HG02981 (cell line): ENCODE data around the gene SPACA6.

Experiments
- ATAC-seq: cut with Tn5 transposase; IDR thresholded peaks from one replicate; pipeline ENCODE4 v1.9.1; 2021; ENCODE audit warnings: mild to moderate bottlenecking, moderate library complexity; ENCODE audit not compliant: unreplicated experiment

SPACA6 gene

DNA sequence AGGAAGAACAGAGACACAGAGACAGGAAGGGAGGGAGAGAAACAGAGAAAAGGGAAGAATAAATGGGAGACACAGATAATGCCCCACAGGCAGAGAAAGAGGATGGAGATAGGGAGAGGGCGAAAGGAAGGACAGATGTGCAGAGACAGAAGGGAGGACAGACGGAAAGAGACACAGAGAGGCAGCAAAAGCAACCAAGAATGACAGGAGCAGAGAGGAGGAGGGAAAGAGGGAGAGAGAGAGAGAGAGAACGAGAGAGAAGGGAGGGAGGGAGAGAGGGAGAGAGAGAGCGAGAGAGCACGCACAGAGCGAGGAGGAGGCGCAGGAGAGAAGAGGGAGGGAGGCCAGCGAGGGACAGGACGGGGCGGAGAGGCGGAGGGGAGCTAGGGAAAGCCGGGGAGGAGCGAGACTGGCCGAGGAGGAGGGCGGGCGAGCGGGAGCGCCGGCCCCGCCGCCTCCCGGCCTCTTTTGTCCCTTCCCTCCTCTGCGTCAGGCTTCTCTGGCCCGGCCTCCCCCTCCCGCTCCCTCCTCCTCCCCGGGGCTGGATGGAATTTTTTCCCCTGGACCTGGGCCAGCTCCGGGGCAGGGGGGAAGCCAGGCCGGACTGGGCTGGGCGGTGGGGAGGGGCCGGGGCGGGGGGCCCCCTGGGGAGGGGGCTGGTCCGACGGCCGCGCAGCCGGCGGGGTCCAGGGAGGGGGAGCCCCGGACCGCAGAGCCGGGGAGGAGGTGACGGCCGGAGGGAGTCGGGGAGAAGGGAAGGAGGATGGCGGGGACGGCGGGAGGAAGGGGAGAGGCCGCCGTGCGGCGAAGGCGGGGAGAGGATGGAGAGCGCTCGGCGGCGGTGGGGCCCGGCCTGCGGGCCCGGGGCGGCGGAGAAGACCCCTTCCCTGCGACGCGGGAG lies 4.2 kb upstream of the SPACA6 start:
- no peak for ATAC-seq

DNA sequence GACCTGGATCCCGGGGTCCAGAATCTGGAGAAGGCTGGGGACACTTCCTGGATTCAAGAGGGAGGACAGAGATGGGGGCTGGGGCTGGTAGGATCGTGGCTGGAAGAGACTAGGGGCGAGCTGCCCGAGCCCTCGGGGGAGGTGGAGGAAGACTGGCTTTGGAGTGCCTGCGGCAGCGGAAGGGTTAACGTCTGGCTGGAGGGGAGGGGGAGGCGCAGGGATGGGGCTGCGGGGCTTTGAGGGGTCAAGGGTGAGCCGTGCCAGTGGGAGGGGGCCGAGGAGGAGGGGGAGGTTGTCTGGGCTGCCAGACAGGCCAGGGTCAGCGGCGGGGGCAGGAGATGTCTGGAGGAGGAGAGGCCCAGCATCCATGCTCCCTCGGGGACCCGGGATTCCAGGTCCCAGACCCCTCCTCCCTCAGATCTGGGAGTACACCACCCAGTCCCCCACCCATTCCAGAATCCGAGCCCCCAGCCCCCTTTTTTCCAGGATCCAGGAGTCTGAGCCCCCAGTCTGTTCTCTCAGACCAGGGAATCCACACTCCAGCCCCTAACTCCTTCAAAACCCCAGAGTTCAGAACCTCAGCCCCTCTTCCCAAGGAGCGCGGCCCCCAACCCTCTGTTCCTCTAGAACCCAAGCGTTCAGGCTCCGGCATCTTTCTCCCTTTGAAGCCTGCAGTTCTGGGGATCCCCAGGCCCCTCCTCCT lies 3.2 kb upstream of the SPACA6 start:
- ATAC-seq, result no peak

DNA sequence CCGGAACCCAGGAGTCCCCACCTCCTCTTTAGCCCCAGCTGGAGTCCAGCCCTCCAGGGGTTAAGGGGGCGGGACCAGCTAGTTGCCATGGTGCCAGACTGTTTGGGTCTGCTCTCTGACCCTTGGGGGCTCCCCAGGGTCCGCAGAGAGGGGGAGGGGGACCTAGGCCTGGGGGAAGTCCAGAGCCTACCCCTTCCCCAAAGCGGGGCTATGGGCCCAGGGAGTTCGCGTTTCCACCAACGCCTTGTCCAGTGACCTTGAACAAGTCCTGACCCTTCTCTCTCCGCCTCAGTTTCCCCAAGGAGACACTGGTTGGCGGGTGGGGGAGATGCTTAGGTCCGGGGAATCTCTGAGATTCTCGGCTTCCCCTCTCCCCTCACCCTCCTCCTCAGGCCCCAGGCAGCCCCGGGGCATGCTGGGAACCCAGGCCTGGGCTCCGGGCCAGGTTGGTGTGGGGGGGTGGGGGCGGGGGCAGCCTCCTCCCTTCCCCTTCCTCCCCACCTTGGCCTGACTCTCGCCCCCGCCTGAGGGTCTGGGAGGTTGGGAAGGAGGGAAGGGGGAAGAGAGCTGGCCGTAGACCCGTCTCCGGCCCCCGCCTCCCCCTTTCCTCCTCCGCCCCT lies 2.6 kb upstream of the SPACA6 start:
- ATAC-seq, result no peak

DNA sequence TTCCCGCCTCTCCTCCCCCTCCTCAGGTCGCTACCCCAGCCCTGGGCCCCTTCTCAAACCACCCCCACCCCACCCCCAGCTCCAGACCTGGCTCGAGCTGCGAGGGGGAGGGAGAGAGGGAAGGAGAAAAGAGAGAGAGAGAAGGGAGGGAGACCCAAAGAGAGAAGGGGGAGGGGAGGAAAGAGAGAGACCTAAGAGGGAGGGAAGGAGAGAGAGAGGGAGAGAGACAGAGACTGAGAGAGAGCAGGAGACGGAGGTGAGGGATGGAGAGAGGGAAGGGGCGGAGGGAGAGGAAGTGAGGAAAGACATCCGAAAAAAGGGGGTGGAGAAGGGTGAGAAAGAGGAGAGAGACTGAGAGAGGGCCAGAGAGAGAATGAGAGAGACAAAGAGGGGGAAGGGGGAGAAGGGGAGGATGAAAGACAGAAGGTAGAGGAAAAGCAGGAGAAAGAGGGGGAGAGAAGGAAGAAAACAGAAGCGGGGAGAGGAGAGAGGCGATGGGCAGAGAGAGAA lies 2.0 kb upstream of the SPACA6 start:
- ATAC-seq, result no peak

DNA sequence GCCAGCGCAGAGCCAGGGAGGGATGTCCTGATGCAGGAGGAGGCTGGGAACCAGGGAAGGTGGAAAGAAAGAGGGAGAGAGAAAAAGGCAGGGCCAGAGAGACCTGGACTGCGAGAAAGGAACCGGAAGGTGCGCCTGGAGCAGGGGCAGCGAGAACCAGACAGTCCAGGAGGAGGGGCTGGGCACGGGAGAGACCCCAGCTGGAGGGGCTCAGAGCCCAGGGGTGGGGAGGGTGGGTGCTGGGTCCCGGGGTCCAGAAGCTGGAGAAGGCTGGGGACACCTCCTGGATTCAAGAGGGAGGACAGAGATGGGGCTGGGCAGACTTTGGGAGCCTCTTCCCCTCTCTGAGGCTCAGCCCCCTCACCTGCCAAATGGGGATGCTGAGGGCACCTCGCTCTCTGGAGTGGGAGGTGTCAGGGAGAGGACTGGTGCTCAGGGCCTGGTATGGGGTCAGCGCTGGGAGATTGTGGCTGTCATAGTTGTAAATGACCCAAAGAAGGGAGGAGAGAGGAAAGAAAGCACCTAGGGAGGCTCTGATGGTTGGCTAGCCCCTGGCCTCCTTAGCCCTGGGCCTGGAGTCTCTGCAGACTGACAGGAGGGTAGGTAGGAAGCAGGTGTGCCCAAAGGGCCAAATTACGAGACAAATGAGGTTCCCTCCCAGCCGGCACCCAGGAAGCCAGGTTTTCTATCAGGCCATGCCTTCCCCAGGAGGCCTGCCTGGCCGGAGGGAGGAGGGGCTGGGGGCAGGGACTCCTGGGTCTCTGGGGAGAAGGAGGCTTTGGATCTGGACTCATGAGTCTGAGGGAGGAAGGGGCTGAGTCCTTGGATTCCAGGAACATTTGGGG lies 1.3 kb upstream of the SPACA6 start:
- ATAC-seq, result no peak

DNA sequence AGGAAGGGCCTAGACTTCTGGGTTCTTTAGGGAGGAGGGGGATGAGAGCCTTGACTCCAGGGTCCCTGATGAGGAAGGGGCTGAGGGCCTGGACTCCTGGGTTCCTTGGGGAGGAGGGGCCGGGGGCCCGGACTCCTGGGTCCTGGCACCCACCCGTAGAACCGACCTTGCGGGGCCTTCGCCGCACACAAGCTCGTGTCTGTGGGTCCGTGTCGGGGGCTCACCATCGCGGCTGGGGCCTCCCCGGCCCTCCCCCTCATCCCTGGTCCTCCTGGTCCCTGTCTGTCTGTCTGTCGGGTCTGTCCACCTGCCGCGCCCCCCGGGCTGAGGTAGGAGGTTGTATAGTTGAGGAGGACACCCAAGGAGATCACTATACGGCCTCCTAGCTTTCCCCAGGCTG lies 662 bp upstream of the SPACA6 start:
- no peak for ATAC-seq

DNA sequence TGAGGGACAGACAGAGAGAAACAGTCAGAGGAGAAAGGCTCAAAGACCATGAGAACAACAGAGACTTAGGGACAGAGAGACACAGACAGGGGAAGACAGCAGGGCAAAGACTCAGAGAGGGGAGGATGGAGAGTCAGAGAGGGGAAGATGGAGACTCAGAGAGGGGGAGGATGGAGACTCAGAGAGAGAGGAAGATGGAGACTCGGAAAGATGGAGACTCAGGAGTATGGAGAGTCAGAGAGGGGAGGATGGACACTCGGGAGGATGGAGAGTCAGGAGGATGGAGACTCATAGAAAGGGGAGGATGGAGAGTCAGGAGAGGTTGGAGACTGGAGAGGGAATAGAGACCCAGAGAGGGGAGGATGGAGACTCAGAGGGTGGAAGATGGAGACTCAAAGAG lies 689 bp downstream of the SPACA6 start:
- ATAC-seq, result no peak

DNA sequence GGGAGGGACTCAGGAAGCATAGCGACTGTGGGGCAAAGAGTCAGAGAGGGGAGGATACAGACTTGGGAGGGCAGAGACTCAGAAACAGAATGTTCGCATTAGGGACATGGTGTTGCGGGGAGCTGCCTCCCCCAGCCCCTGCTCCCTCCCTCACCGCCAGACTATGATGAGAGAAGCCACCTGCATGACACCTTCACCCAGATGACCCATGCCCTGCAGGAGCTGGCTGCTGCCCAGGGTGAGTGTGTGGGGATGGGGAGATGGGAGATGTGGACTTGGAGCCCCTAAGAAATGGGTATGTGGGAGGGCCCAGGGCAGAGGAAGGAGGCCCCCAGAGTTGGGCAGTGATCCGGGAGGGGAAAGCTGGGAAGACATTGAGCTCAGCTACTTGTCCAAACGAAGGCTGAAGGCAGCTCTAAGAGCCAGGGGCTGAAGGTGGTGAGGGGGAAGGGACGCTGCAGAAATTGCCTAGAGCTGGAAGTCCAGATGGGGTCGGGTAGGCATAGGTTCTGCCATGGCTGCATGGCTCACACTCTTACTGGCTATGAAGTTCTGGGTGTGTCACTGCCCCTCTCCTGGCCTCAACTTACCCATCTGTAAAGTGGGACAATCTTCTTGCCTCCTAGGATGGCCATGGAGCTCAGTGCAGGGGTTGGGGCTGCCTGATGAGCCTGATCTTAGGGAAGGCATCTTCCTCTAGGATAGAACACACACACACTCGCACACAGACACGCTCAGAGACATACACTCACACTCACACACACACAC lies 1.4 kb downstream of the SPACA6 start:
- ATAC-seq, result no peak

DNA sequence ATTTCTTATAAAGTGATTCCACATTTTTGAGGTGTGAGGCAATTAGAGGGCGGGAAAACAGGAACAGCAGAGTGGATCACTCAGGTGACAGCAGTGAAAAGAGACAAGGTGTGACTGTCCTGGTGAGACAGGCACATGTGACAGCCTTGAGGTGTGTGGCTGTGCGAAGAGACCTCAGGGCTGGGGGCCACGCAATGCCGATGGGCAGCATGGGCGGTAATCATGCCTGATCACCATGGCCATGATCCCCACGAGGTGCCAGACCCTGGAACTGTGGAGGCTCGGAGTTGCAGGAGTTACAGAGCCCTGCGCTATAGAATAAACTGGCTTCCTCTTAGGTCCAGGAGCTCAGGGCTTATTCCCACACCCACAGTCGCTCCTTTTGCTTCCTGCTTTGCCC lies 2.0 kb downstream of the SPACA6 start:
- no peak for ATAC-seq

DNA sequence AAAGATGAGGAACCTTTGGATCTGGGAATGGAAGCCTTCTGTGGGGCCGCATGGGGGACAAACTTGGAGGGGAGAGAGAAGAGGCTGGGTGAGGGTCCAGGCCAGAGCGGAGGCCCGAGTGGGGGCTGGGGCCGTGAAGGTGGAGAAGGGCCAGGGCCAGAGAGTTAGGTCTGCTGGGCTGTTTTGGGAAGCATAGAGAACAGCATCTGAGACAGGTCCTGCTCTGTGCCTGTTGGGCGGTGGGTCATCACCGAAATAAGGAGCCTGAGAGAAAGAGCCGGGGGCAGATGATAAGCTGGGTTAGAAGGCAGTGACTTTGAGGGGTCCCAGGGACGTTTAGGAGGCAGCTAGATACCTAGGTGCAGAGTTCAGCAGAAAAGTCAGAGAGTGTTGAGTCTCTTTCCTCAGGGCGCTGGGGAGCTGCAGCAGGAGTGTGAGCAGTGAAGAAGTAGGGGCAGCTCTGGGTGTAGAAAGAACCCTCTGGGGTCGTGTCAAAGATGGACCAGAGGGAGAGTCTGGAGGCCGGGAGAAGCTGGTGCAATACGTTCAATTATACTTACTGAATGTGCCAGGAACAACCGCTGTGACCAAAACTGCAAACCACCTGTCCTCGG lies 2.7 kb downstream of the SPACA6 start:
- no peak for ATAC-seq

DNA sequence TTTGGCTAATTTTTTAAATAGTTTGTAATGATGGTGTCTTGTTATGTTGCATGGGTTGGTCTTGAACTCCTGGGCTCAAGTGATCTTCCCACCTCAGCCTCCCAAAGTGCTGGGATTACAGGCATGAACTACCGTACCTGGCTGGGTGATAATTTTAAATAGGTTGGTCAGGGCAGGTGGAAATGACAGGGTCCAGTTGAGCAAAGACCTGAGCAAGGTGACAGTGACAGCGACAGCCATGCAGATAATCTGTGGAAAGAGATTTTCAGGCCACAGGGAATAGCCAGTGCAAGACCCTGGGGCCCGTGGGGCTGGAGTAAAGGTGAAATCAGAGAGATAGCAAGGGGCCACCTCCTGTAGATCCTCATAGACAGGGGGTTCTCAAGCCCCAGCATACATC lies 3.5 kb downstream of the SPACA6 start:
- ATAC-seq, result no peak

DNA sequence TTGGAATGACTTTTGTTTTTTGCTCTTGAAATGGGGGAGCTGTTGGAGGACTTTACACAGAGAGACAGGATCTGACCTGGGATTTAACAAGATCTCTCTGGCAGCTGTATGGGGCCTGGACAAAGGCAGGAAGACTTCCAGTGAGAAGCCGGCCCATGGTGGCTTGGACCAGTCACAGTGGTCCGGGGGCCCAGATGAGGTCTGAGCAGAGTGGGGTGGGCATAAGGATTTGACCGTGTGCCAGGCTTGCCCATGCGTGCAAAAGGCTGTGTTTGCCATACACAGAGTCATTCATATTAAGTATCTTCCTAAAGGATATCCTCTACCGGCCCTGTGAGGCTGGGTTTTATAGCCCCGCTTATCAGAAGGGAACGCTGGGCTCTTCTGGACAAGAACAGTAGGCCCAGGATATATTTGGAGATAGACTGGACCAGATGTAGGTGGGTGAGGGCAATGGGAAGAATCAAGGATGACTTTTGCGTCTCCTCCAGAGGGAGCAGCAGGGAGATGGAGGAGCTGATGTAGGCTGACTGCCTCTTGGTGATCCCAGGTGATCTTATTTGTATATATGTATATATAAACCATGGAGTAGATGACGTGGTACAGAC lies 4.1 kb downstream of the SPACA6 start:
- no peak for ATAC-seq

DNA sequence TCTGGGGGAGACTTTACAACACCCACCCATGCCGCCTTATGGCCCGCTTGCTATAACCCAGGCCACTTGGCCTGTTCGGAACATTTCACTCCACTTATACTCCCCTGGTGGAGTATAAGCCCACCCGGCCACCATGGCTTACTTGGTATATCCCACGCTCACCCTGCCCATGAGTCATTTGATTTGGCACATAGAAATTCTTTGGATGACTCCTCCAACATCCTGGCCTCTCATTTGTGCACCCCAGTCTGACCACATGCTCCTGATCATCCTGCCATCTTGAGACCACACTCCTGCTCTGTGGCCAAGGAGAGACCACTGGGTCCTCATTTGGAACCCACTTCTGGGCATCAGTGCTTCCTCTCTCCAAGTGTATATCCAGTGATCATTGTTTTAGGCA lies 5.2 kb downstream of the SPACA6 start:
- no peak for ATAC-seq

DNA sequence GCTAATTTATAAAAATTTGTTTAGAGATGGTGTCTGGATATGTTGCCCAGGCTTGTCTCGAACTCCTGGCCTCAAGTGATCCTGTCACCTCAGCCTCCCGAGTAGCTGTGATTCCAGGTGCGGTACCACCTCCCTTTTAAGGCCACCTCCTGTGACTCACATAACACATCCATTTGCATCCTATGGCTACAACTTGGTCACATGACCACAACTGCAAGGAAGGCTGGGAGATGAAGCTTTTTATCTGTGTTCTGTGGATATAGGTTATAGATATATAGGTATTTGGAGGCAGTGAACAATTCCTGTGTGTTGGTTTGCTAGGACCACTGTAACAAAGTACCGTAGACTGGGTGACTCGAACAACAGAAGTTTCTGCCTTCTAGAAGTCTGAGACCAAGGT lies 6.0 kb downstream of the SPACA6 start:
- ATAC-seq, result no peak

DNA sequence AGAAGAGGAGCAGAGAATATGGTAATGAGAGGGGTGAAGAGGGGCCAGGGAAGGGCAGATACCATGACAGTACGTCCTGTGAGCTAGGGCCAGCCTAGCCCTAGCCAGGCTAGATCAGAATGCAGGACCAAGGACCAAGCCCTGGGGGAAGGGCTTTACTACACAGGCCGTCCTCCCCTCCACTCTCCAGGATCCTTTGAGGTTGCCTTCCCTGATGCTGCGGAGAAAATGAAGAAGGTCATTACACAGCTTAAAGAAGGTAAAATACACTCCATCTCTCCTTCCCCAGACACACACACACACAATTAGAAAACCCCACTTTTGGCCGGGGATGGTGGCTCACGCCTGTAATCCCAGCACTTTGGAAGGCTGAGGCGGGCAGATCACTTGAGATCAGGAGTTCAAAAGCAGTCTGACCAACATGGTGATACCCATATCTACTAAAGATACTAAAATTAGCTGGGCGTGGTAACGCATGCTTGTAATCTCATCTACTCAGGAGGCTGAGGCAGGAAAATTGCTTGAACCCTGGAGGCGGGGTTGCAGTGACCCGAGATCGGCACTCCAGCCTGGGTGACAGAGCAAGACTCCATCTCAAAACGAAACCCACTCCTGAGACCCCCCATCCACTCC lies 8.5 kb downstream of the SPACA6 start:
- no peak for ATAC-seq

DNA sequence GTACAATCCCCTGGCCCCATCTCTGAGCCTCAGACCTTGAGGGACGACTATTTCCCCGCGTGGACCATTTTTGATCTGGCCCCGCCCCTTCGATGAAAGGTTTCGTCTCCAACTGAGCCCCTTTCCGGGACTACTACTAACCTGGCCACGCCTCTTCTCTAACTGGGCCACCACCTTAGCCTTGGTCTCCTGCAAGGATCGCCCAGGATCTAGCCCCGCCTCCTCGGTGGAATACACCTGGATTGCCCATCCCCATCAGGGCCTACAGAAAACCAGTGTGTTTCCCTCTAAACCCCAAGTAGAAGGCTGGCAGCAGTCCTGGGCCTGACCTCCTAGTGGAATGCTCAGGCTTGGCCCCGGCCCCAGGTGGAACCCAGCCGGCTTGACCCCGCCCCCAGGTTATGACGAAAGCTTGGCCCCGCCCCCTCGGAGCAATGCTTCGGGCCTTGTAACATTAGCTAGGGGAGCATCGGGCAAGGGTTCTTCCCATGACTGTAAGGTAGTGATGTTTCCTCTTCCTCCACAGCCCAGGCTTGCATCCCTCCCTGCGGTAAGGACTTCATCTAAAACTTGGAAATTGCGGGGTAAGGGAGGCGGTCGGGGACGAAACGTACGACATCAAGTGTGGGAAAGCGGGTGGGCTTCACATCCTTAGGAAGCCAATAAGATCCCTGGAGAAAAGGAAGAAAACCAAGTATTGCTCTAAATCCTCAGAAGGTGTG lies 9.1 kb downstream of the SPACA6 start:
- no peak for ATAC-seq

DNA sequence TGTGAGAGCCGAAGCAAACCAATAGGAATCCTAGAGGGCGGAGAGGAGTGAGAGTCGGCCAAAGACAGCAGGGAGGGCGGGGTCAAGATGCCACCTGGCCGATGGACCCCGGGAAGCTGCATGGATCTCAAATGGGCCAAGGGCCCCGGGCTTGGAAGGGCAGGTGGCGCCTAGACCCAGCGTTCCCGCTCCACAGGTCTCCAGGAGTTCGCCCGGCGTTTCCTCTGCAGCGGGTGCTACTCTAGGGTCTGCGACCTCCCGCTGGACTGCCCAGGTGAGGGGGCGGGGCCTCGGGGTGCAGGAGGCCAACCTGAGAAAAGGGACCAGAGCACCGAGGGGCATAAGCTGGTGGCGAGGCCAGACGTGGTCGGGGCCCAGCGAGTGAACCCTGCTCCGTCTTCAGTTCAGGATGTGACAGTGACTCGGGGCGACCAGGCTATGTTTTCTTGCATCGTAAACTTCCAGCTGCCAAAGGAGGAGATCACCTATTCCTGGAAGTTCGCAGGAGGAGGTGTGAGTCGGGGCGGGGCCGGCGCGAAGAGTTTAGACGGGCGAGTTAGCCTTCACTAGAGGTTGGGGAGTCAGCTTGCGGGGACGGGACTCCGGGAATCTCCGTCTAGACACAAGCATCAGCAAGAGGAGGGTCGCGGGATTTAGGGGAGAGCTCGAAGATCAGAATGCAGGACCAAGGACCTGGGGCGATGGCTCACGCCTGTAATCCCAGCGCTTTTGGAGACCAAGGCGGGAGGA lies 9.9 kb downstream of the SPACA6 start:
- no peak for ATAC-seq
